T-cell (primary cell): ENCODE data around the gene ROR2. TPM values are rescaled to one million over a fixed set of nuclear protein-coding genes. Genes with fewer than 3 reads are reported as not detected.

Experiments
- ATAC-seq, 4 experiments: fragments of 200-7000 bp in 3 of 4; fragments of 150-1000 bp in 1 of 4; cut with Tn5 transposase; replicated peaks in 1 of 4; 1 replicate in 3 of 4; 2 replicates in 1 of 4; pipeline ENCODE4 v1.10.0; 2021; ENCODE audit warnings: moderate library complexity in 3 of 4, mild to moderate bottlenecking in 2 of 4, moderate number of reproducible peaks in 1 of 4
- CTCF ChIA-PET, 2 donors: fragments of 300-600 bp; sonication (Branson Sonifier 250); formaldehyde crosslinking; loops; one replicate each; lab custom pipeline; 2022; ENCODE audit warnings: antibody characterized with exemption in 2 of 2; lab: Charles Lee
- POLR2A ChIA-PET, 2 donors: fragments of 300-600 bp; sonication (Branson Sonifier 250); formaldehyde crosslinking; loops; one replicate each; lab custom pipeline; 2022; ENCODE audit warnings: antibody characterized with exemption in 2 of 2; lab: Charles Lee
- DNase-seq, 35 experiments: peaks; one replicate each; pipeline versions ENCODE4 v3.0.0 to v3.0.0-alpha.2; 2013 to 2023
- H3K27ac ChIP-seq: one replicate; pipeline ENCODE4 v1.5.1; 2013; ENCODE audit warnings: low read length
- H3K27me3 ChIP-seq, 2 experiments: replicated peaks in 1 of 2; 1 replicate in 1 of 2; 2 replicates in 1 of 2; pipeline versions ENCODE4 v1.6.1 to v1.7.0; 2013; ENCODE audit warnings: low read length in 1 of 2, mixed read lengths in 1 of 2; ENCODE audit not compliant: control insufficient read depth in 2 of 2, insufficient read depth in 2 of 2; ENCODE audit errors: extremely low read depth in 1 of 2
- H3K36me3 ChIP-seq, 2 donors: 1 replicate in 1 of 2; 2 replicates in 1 of 2; pipeline versions ENCODE4 v1.6.1 to v1.7.0; 2013; ENCODE audit warnings: low read length in 1 of 2; ENCODE audit not compliant: control insufficient read depth in 2 of 2, insufficient read depth in 1 of 2; ENCODE audit errors: extremely low read depth in 1 of 2
- H3K4me1 ChIP-seq, 2 experiments: 1 replicate in 1 of 2; 2 replicates in 1 of 2; pipeline versions ENCODE4 v1.6.1 to v1.7.0; 2013; ENCODE audit warnings: low read length in 2 of 2, mixed read lengths in 1 of 2; ENCODE audit not compliant: insufficient read depth in 2 of 2, control insufficient read depth in 1 of 2; ENCODE audit errors: extremely low read depth in 1 of 2
- H3K4me3 ChIP-seq, 2 donors: 1 replicate in 1 of 2; 2 replicates in 1 of 2; pipeline versions ENCODE4 v1.5.1 to v1.7.0; 2013; ENCODE audit warnings: mild to moderate bottlenecking in 2 of 2, low read length in 1 of 2, moderate library complexity in 1 of 2; ENCODE audit not compliant: control insufficient read depth in 1 of 2; ENCODE audit errors: extremely low read depth in 1 of 2
- H3K9me3 ChIP-seq: 2 replicates; pipeline ENCODE4 v1.7.0; 2013
- H3K27ac Mint-ChIP-seq, 2 donors: one replicate each; pipeline ENCODE4 v1.8.0; 2020 to 2021; ENCODE audit warnings: mild to moderate bottlenecking in 2 of 2, mixed read lengths in 2 of 2
- H3K27me3 Mint-ChIP-seq, 2 donors: one replicate each; pipeline ENCODE4 v1.8.0; 2021 to 2022; ENCODE audit warnings: mixed read lengths in 2 of 2
- H3K36me3 Mint-ChIP-seq: one replicate; pipeline ENCODE4 v1.8.0; 2021; ENCODE audit warnings: mixed read lengths
- H3K4me1 Mint-ChIP-seq, 3 donors: one replicate each; pipeline ENCODE4 v1.8.0; 2020 to 2022; ENCODE audit warnings: mixed read lengths in 3 of 3, mild to moderate bottlenecking in 1 of 3
- H3K4me3 Mint-ChIP-seq, 3 donors: one replicate each; pipeline ENCODE4 v1.8.0; 2020 to 2022; ENCODE audit warnings: mild to moderate bottlenecking in 3 of 3, mixed read lengths in 3 of 3, moderate library complexity in 3 of 3
- H3K9me3 Mint-ChIP-seq, 3 donors: one replicate each; pipeline ENCODE4 v1.8.0; 2020 to 2022; ENCODE audit warnings: mixed read lengths in 3 of 3
- WGBS: methylation state at CpG from one replicate; pipeline ENCODE4 v1.1.5; 2013; ENCODE audit warnings: missing lambda C conversion rate; ENCODE audit not compliant: insufficient coverage; 5-methylcytosine and 5-hydroxymethylcytosine counted together
- total RNA-seq, 35 experiments: library from RNA in 6 of 35; stranded (reverse) in 6 of 35; fragments of 120-200 nt in 1 of 35; gene quantifications; one replicate each; pipeline versions ENCODE4 v1.2.1 to v1.2.4 and lab custom pipeline; 2013 to 2026

ROR2 gene
- total RNA-seq, 5 donors from 2014 or later (not counting 1 experiment from before 2014, with no cell fraction given): 0.07 to 0.28 (median 0.15) TPM; not detected in 1

DNA sequence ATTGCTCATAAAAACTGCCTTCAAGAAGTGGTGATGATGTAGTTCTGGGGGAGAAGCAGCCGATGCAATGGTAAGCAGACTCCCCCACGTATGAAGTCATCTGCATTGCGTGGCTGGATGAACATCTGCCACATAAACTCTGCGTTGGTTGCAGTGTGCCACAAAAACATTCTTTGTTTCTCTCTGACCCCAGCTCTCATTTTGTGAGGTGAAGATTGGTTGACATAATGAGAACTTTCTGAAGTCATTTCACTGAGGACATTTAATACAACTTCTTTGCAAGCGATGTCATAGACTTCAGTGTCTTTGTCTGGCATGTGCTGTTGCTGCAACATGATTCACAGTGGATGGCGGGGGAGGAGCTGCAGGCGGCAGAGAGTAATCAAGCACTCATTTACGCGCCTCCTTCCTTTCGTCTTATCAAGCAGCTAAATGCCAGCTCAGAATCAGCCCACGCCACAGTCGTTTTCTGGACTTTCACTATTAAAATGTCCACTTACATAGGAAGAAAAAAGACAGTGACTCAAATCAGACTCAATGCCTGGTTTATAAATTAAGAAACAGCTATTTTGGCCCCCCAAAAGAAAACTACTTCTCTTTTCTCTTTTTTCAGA lies 434.8 kb downstream of the ROR2 start:
- peaks cover 4 to 15% (median 5%) of the 10 kb centered on the region in 3 donors for H3K9me3 Mint-ChIP-seq

More for the DNA sequence above, 434.8 kb downstream of the ROR2 start:
- H3K27ac Mint-ChIP-seq: no peak overlapping the region
- no peaks in the 10 kb centered on the region for H3K36me3 Mint-ChIP-seq
- H3K27me3 Mint-ChIP-seq: peaks cover 23 to 42% of the 10 kb centered on the region in 2 donors
- H3K4me1 Mint-ChIP-seq: no peaks in the 10 kb centered on the region
- 76% methylated on average over 7 of the region's 12 CpGs for WGBS
- Histone ChIP-seq H3K4me1 (no peaks in the 10 kb centered on the region), H3K27ac (no peak overlapping the region), H3K9me3 (no peaks in the 10 kb centered on the region), H3K4me3 (no peak overlapping the region), H3K36me3 (no peaks in the 10 kb centered on the region), H3K27me3 (peaks cover 0 to 11% of the 10 kb centered on the region in 2 experiments)
- ChIA-PET POLR2A (no interaction called here), CTCF (no interaction called here)
- ATAC-seq (no peak), DNase-seq (no peak)
- no peak overlapping the region for H3K4me3 Mint-ChIP-seq

Other genes with a start within 250 kb of the ROR2 start
- 10 to 100 TPM; 40.5 to 51.1 (median 46.1) TPM for gene SPTLC1, start 165.2 kb upstream of the ROR2 start, total RNA-seq